Spleen (tissue), 7 donors: Measurements from ENCODE around the gene NCOA7.

Experiments
- POLR2A ChIP-seq, 3 donors: fragments of 450-650 bp; IDR thresholded peaks; one replicate each; pipeline ENCODE4 v1.5.1; 2017; ENCODE audit warnings: antibody characterized with exemption in 3 of 3, mild to moderate bottlenecking in 1 of 3
- TF ChIP-seq, protein P1 (sequence below), 11 experiments: fragments of 200-600 bp in 7 of 11; fragments of 450-650 bp in 4 of 11; sonication (generic) in 4 of 11; IDR thresholded peaks in 8 of 11; conservative IDR thresholded peaks in 3 of 11; 1 replicate in 7 of 11; 2 replicates in 4 of 11; pipeline versions ENCODE4 v1.4.0 to v1.8.0; 2016 to 2021; ENCODE audit warnings: antibody characterized with exemption in 11 of 11, inconsistent platforms in 4 of 11, mild to moderate bottlenecking in 1 of 11
- donor health status: DM: no; HTN: no; CAD: no; lungs with moderate emphysema.
- donor health status: DM: no; HTN: no; CAD: no.
- donor health status: DM: no; HTN: no; CAD: no.

- no peak for TF ChIP-seq POLR2A (IDR thresholded peaks at IDR 0.05)
- TF ChIP-seq, protein P1, sequence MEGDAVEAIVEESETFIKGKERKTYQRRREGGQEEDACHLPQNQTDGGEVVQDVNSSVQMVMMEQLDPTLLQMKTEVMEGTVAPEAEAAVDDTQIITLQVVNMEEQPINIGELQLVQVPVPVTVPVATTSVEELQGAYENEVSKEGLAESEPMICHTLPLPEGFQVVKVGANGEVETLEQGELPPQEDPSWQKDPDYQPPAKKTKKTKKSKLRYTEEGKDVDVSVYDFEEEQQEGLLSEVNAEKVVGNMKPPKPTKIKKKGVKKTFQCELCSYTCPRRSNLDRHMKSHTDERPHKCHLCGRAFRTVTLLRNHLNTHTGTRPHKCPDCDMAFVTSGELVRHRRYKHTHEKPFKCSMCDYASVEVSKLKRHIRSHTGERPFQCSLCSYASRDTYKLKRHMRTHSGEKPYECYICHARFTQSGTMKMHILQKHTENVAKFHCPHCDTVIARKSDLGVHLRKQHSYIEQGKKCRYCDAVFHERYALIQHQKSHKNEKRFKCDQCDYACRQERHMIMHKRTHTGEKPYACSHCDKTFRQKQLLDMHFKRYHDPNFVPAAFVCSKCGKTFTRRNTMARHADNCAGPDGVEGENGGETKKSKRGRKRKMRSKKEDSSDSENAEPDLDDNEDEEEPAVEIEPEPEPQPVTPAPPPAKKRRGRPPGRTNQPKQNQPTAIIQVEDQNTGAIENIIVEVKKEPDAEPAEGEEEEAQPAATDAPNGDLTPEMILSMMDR (IDR thresholded peaks at IDR 0.05 in 8 of 11, conservative IDR thresholded peaks at IDR 0.05 in 3 of 11): no peak
Measured at GRCh38 chr6:125942672-125943527, 152.1 kb downstream of the NCOA7 start.
